Measurements from ENCODE around the gene WBP1L. TPM values are rescaled to one million over a fixed set of nuclear protein-coding genes. Genes with fewer than 3 reads are reported as not detected.

WBP1L gene
- polyA plus RNA-seq, 1 experiment, result 27.6 TPM

- H3K27me3 ChIP-seq (ENCODE audit: control insufficient read depth, insufficient read depth, low read length), result no peaks in the 10 kb centered on the region
- DNase-seq (ENCODE audit: low read depth, low spot score), result no peak
- H3K4me3 ChIP-seq (ENCODE audit: low read depth, low read length), result no peak overlapping the region
- ChIA-PET POLR2A (no interaction called here), CTCF (no interaction called here)
- TF ChIP-seq CTCF (IDR thresholded peaks at IDR 0.05; ENCODE audit: low read depth, low read length), result no peak
- no peak overlapping the region for H3K27ac ChIP-seq (ENCODE audit: low read depth, low read length)
- no peaks in the 10 kb centered on the region for H3K9me3 ChIP-seq (ENCODE audit: control insufficient read depth, insufficient read depth, low read length)
Observed at GRCh38 chr10:102856758-102857424, 113.1 kb downstream of the WBP1L start.

GRCh38 chr10:102859911-102860310 is 116.2 kb downstream of the WBP1L start:
- no peak overlapping the region for H3K4me3 ChIP-seq (ENCODE audit: low read depth, low read length)
- no peak for DNase-seq (ENCODE audit: low read depth, low spot score)
- ChIA-PET CTCF (interaction anchor here (0.6 kb wide), 1 partner anchor 23 kb away, joined by 3 read pairs; the partner anchor contains the start of gene CYP17A1), POLR2A (no interaction called here)
- H3K9me3 ChIP-seq (ENCODE audit: control insufficient read depth, insufficient read depth, low read length), result no peaks in the 10 kb centered on the region
- no peak for TF ChIP-seq CTCF (IDR thresholded peaks at IDR 0.05; ENCODE audit: low read depth, low read length)
- H3K27ac ChIP-seq (ENCODE audit: low read depth, low read length), result no peak overlapping the region
- H3K27me3 ChIP-seq (ENCODE audit: control insufficient read depth, insufficient read depth, low read length), result no peaks in the 10 kb centered on the region

- DNase-seq (ENCODE audit: low read depth, low spot score), result no peak
- ChIA-PET POLR2A (no interaction called here), CTCF (interaction anchor here (0.8 to 1.0 kb wide), 3 partner anchors 30 to 54 kb away, joined by 3 to 6 read pairs (median 5); partner anchors contain the start of gene CNNM2)
- Histone ChIP-seq H3K27ac (ENCODE audit: low read depth, low read length) (no peak overlapping the region), H3K27me3 (ENCODE audit: control insufficient read depth, insufficient read depth, low read length) (no peaks in the 10 kb centered on the region), H3K4me3 (ENCODE audit: low read depth, low read length) (no peak overlapping the region), H3K9me3 (ENCODE audit: control insufficient read depth, insufficient read depth, low read length) (no peaks in the 10 kb centered on the region)
- no peak for TF ChIP-seq CTCF (IDR thresholded peaks at IDR 0.05; ENCODE audit: low read depth, low read length)
Observed at GRCh38 chr10:102863660-102864059, 119.9 kb downstream of the WBP1L start.

- TF ChIP-seq CTCF (IDR thresholded peaks at IDR 0.05; ENCODE audit: low read depth, low read length), result no peak
- ChIA-PET POLR2A (interaction anchor here (0.6 kb wide), 1 partner anchor 248 kb away, joined by 3 read pairs; no protein-coding TSS in a partner anchor), CTCF (interaction anchor here (1.4 kb wide), 1 partner anchor 36 kb away, joined by 7 read pairs; no protein-coding TSS in a partner anchor)
- H3K4me3 ChIP-seq (ENCODE audit: low read depth, low read length), result no peak overlapping the region
- H3K27ac ChIP-seq (ENCODE audit: low read depth, low read length), result no peak overlapping the region
- no peak for DNase-seq (ENCODE audit: low read depth, low spot score)
- H3K27me3 ChIP-seq (ENCODE audit: control insufficient read depth, insufficient read depth, low read length), result no peaks in the 10 kb centered on the region
- no peaks in the 10 kb centered on the region for H3K9me3 ChIP-seq (ENCODE audit: control insufficient read depth, insufficient read depth, low read length)
Observed at GRCh38 chr10:102865620-102866019, 121.9 kb downstream of the WBP1L start.

Small RNA genes lying within 50 kb of the gene (small RNA-seq; reads per million reads assigned to genes)
- not detected for gene RNU6-1231P (ENCODE audit: insufficient read length, low read depth)

Other genes with a start within 250 kb of the WBP1L start
- 164 and 192 TPM in 2 replicates for gene ACTR1A, start 241.2 kb upstream of the WBP1L start, polyA plus RNA-seq (2011; rRNA removed)
- gene SUFU, start 240.0 kb upstream of the WBP1L start, polyA plus RNA-seq (2011; rRNA removed), result 11.0 and 13.2 TPM in 2 replicates
- gene TRIM8, start 99.5 kb upstream of the WBP1L start, polyA plus RNA-seq (2011; rRNA removed), result 66.8 and 80.9 TPM in 2 replicates
- gene ARL3, start 29.6 kb upstream of the WBP1L start, polyA plus RNA-seq (2011; rRNA removed), result 16.5 and 19.2 TPM in 2 replicates
- gene SFXN2, start 29.3 kb upstream of the WBP1L start, polyA plus RNA-seq (2011; rRNA removed), result 6.5 and 7.2 TPM in 2 replicates
- not detected in 2 replicates for gene CYP17A1, start 93.5 kb downstream of the WBP1L start, polyA plus RNA-seq (2011; rRNA removed)
- 21.0 and 31.1 TPM in 2 replicates for gene BORCS7, start 110.3 kb downstream of the WBP1L start, polyA plus RNA-seq (2011; rRNA removed)
- gene AS3MT, start 125.5 kb downstream of the WBP1L start, polyA plus RNA-seq (2011; rRNA removed), result 4.0 and 6.7 TPM in 2 replicates
- gene CNNM2, start 174.3 kb downstream of the WBP1L start, polyA plus RNA-seq (2011; rRNA removed), result 5.2 and 5.8 TPM in 2 replicates